ENCODE measurements around the gene SMYD3.

DNA sequence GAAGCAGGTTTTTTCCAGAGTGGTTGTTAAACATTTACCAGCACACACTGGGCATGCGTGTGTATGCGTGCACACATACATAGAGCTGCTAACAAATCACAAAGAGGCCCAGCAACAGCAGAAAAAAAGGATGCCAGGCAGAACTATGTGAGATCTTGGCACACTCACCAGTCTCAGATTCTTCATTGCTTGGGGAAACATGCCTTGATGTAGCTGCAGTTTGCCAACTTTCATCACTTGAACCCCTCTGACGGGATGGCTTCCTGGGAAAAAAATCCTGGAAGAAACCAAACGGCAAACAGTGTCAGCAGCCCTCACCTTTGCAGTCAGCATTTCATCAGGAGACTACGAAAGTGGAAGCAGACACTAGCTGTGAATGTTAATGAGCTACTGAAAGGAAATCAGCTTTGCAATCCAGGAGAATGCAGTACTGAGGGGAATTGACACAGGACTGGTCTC, 743.2 kb downstream of the SMYD3 start:
- TF ChIP-seq POLR2A (IDR thresholded peaks at IDR 0.05): no peak
- TF ChIP-seq CTCF (IDR thresholded peaks at IDR 0.05): no peak
